HL-60 (cell line): ENCODE measurements around the gene RUNX3.

Source experiments
- DNase-seq, 2 experiments: peaks; one replicate each; pipeline ENCODE4 v3.0.0-alpha.2; 2010 to 2020; ENCODE audit warnings: low read depth in 1 of 2, low spot score in 1 of 2
- H3K27ac ChIP-seq: fragments of 250-450 bp; sonication (Bioruptor Pico); replicated peaks from 2 replicates; pipeline ENCODE4 v1.5.1; 2020; ENCODE audit warnings: mild to moderate bottlenecking, moderate library complexity
- H3K27me3 ChIP-seq: fragments of 250-450 bp; sonication (Bioruptor Pico); 2 replicates; pipeline ENCODE4 v1.5.1; 2021; ENCODE audit warnings: mild to moderate bottlenecking, moderate library complexity; ENCODE audit not compliant: insufficient read depth, poor library complexity, severe bottlenecking
- H3K4me3 ChIP-seq: replicated peaks from 2 replicates; pipeline ENCODE4 v1.5.1; 2011; ENCODE audit warnings: mild to moderate bottlenecking, control low read depth, low read length; ENCODE audit not compliant: insufficient read depth
- CTCF ChIP-seq: IDR thresholded peaks from one replicate; pipeline ENCODE4 v1.5.1; 2011; ENCODE audit warnings: low read length, control low read depth, inconsistent platforms; ENCODE audit not compliant: insufficient read depth
- GABPA ChIP-seq: IDR thresholded peaks from 2 replicates; pipeline ENCODE4 v1.6.1; 2012; ENCODE audit warnings: low read depth
- POLR2AphosphoS5 ChIP-seq: IDR thresholded peaks from 2 replicates; pipeline ENCODE4 v1.6.1; 2012; ENCODE audit warnings: low read depth
- REST ChIP-seq: IDR thresholded peaks from 2 replicates; pipeline ENCODE4 v1.6.1; 2012; ENCODE audit warnings: low read depth; ENCODE audit not compliant: insufficient replicate concordance
- SPI1 ChIP-seq: IDR thresholded peaks from 2 replicates; pipeline ENCODE4 v1.6.1; 2012; ENCODE audit warnings: low read depth, mild to moderate bottlenecking, borderline replicate concordance

RUNX3 gene

GRCh38 chr1:24932725-24933294, 2.7 kb upstream of the RUNX3 start:
- Histone ChIP-seq H3K4me3 (no peak overlapping the region), H3K27me3 (no peaks in the 10 kb centered on the region), H3K27ac (no peak overlapping the region)
- TF ChIP-seq GABPA (no peak), REST (no peak), CTCF (no peak), SPI1 (no peak), POLR2AphosphoS5 (no peak)
- DNase-seq, result no peak

GRCh38 chr1:24932284-24932683, 2.2 kb upstream of the RUNX3 start:
- Histone ChIP-seq H3K27ac (no peak overlapping the region), H3K4me3 (no peak overlapping the region), H3K27me3 (no peaks in the 10 kb centered on the region)
- no peak for TF ChIP-seq CTCF
- DNase-seq, result peak in 1 of 2 experiments; percentile 52

GRCh38 chr1:24931468-24932231, 1.6 kb upstream of the RUNX3 start:
- no peak for DNase-seq
- H3K27me3 ChIP-seq, result no peaks in the 10 kb centered on the region

More at GRCh38 chr1:24931468-24932231, 1.6 kb upstream of the RUNX3 start:
- no peak overlapping the region for H3K27ac ChIP-seq
- no peak overlapping the region for H3K4me3 ChIP-seq
- TF ChIP-seq REST, result no peak
- TF ChIP-seq SPI1, result no peak
- TF ChIP-seq POLR2AphosphoS5, result no peak
- TF ChIP-seq GABPA, result no peak
- no peak for TF ChIP-seq CTCF
